GM12878 (cell line): ENCODE results near the gene RFLNA. TPM values are rescaled to one million over a fixed set of nuclear protein-coding genes. Genes with fewer than 3 reads are reported as not detected.

Experiments used
- ATAC-seq: fragments of 200-7000 bp; cut with Tn5 transposase; 3 replicates; pipeline ENCODE4 v1.9.1; 2020; ENCODE audit warnings: mild to moderate bottlenecking, moderate library complexity
- BruUV-seq: library from RNA; stranded (reverse); fragments of 400-500 nt; replicated peaks from 2 replicates; lab custom pipeline; 2021; lab: Mats Ljungman, UMichigan
- CTCF ChIA-PET: fragments of 300-600 bp; sonication (Branson Sonifier 250); formaldehyde crosslinking; extraction: SDS; loops from one replicate; lab custom pipeline; 2021; ENCODE audit warnings: inconsistent platforms; lab: Yijun Ruan, JAX
- POLR2A ChIA-PET: fragments of 350-600 bp; formaldehyde crosslinking; extraction: SDS; loops from one replicate; lab custom pipeline; 2021; ENCODE audit warnings: inconsistent platforms; lab: Charles Lee
- RAD21 ChIA-PET: fragments of 300-600 bp; sonication (Branson Sonifier 250); formaldehyde crosslinking; loops from one replicate; lab custom pipeline; 2023; ENCODE audit warnings: antibody characterized with exemption; ENCODE audit not compliant: unreplicated experiment; lab: Charles Lee
- SMC1A ChIA-PET: fragments of 300-600 bp; sonication (Branson Sonifier 250); formaldehyde crosslinking; loops from one replicate; lab custom pipeline; 2023; ENCODE audit not compliant: unreplicated experiment, uncharacterized antibody; lab: Charles Lee
- DNase-seq: peaks from one replicate; pipeline ENCODE4 v3.0.0-alpha.2; 2011; ENCODE audit warnings: low read depth, low spot score
- FAIRE-seq: peaks from 3 replicates; lab custom pipeline; 2011; peaks lifted over from hg19 to GRCh38; lab: Jason Lieb, UNC
- H2AFZ ChIP-seq: 2 replicates; pipeline ENCODE4 v1.6.0; 2011; ENCODE audit warnings: low read depth, low read length, control low read depth; ENCODE audit not compliant: control insufficient read depth
- H3K27ac ChIP-seq: 2 replicates; pipeline ENCODE4 v1.5.1; 2011; ENCODE audit warnings: control low read depth; ENCODE audit not compliant: control insufficient read depth, insufficient read depth
- H3K27me3 ChIP-seq, 2 experiments: replicated peaks in 1 of 2; 2 replicates each; pipeline versions ENCODE4 v1.6.0 to v1.6.1; 2011; ENCODE audit warnings: low read length in 1 of 2; ENCODE audit not compliant: control insufficient read depth in 2 of 2, insufficient read depth in 2 of 2
- H3K36me3 ChIP-seq, 2 experiments: 2 replicates each; pipeline ENCODE4 v1.5.1; 2011; ENCODE audit warnings: low read length in 1 of 2; ENCODE audit not compliant: control insufficient read depth in 2 of 2, insufficient read depth in 2 of 2
- H3K4me1 ChIP-seq: 2 replicates; pipeline ENCODE4 v1.6.1; 2011; ENCODE audit warnings: mild to moderate bottlenecking, low read length, moderate library complexity, mixed read lengths; ENCODE audit not compliant: control insufficient read depth, insufficient read depth
- H3K4me2 ChIP-seq: 2 replicates; pipeline ENCODE4 v1.6.0; 2011; ENCODE audit warnings: control low read depth; ENCODE audit not compliant: control insufficient read depth, insufficient read depth
- H3K4me3 ChIP-seq: fragments of 200-600 bp; sonication (generic); 2 replicates; pipeline ENCODE4 v1.5.1; 2016
- H3K79me2 ChIP-seq: 2 replicates; pipeline ENCODE4 v1.6.0; 2011; ENCODE audit warnings: low read length; ENCODE audit not compliant: control insufficient read depth, insufficient read depth
- H3K9ac ChIP-seq: 2 replicates; pipeline ENCODE4 v1.8.0; 2011; ENCODE audit warnings: low read length, control low read depth, mixed read lengths; ENCODE audit not compliant: control insufficient read depth, insufficient read depth
- H3K9me3 ChIP-seq: replicated peaks from 3 replicates; pipeline ENCODE4 v1.5.1; 2011; ENCODE audit warnings: mild to moderate bottlenecking, low read length; ENCODE audit not compliant: control insufficient read depth, insufficient read depth
- H4K20me1 ChIP-seq: 2 replicates; pipeline ENCODE4 v1.6.0; 2011; ENCODE audit not compliant: control insufficient read depth, insufficient read depth
- CEBPB ChIP-seq, 2 experiments: fragments of 150-350 bp in 1 of 2; IDR thresholded peaks; 2 replicates each; pipeline ENCODE4 v1.6.1; 2012 to 2014; ENCODE audit warnings: low read depth in 2 of 2, low read length in 2 of 2, borderline replicate concordance in 1 of 2, inconsistent platforms in 1 of 2
- CUX1 ChIP-seq: IDR thresholded peaks from 2 replicates; pipeline ENCODE4 v1.6.1; 2012; ENCODE audit warnings: improper control_type of control experiment, low read depth, low read length; ENCODE audit not compliant: insufficient replicate concordance
- KDM1A ChIP-seq: fragments of 200-600 bp; sonication (generic); IDR thresholded peaks from 2 replicates; pipeline ENCODE4 v1.6.1; 2016; ENCODE audit warnings: borderline replicate concordance
- MTA3 ChIP-seq: IDR thresholded peaks from 2 replicates; pipeline ENCODE4 v1.6.1; 2012; ENCODE audit warnings: low read length, inconsistent platforms, borderline replicate concordance
- ZNF384 ChIP-seq: IDR thresholded peaks from 2 replicates; pipeline ENCODE4 v1.6.1; 2012; ENCODE audit warnings: low read depth, mild to moderate bottlenecking, low read length, improper control_type of control experiment, borderline replicate concordance
- ZNF592 ChIP-seq: fragments of 450-650 bp; IDR thresholded peaks from 2 replicates; pipeline ENCODE4 v1.6.1; 2017; ENCODE audit warnings: mild to moderate bottlenecking, moderate library complexity
- ZNF622 ChIP-seq: fragments of 450-650 bp; IDR thresholded peaks from 2 replicates; pipeline ENCODE4 v1.6.1; 2017; ENCODE audit warnings: mild to moderate bottlenecking, inconsistent platforms
- WGBS: methylation state at CpG from one replicate; pipeline ENCODE4 v1.1.6; 2016; ENCODE audit warnings: low lambda C conversion rate; ENCODE audit not compliant: insufficient replicate concordance, insufficient coverage; ENCODE audit errors: missing lambda C conversion rate; 5-methylcytosine and 5-hydroxymethylcytosine counted together
- in situ Hi-C: fragments of 300-500 bp; cut with MboI; formaldehyde crosslinking; loops from 9 replicates; pipeline ENCODE4 v1.14.3; 2018; ENCODE audit warnings: mixed read lengths
- intact Hi-C: fragments of 100-400 bp; cut with micrococcal nuclease; formaldehyde crosslinking; loops from one replicate; pipeline ENCODE4 v1.14.2; 2022; ENCODE audit not compliant: unreplicated experiment
- polyA plus RNA-seq, 11 experiments: library from polyadenylated mRNA; depleted of rRNA in 4 of 11; unstranded in 6 of 11; stranded (reverse) in 5 of 11; fragments of >200 nt; fragmentation: Nextera tagmentation in 4 of 11; fragmentation: Illumina TruSeq in 1 of 11; extraction: Ambion mirVana in 4 of 11; extraction: Trizol in 1 of 11; gene quantifications; 1 replicate in 1 of 11; 2 replicates in 10 of 11; pipeline versions ENCODE4 v1.2.1 to v1.2.3, GENCODE V29; 2011 to 2016; ENCODE audit warnings: inconsistent platforms in 2 of 11, missing spikeins in 2 of 11, low read depth in 1 of 11
- total RNA-seq, 4 experiments: library from RNA; depleted of rRNA in 3 of 4; stranded (reverse); fragments of >200 nt in 3 of 4; fragmentation: Illumina TruSeq in 1 of 4; extraction: Trizol in 1 of 4; gene quantifications; 2 replicates each; pipeline versions ENCODE4 v1.2.1 to v1.2.3, GENCODE V29; 2013 to 2021

RFLNA gene
- total and polyA plus RNA-seq, 10 of the 15 experiments (the other 5 are each of a cell fraction or from before 2014, with no cell fraction given) = 0.08 TPM; not detected in 9

GRCh38 chr12:124326871-124327270, 32.0 kb downstream of the RFLNA start:
- TF ChIP-seq MTA3 (no peak), ZNF592 (no peak), ZNF384 (no peak), ZNF622 (no peak), CEBPB (IDR thresholded peaks at IDR 0.05; ENCODE audit: borderline replicate concordance in 1 of 2, low read depth in 2 of 2, low read length in 2 of 2) (no peak), KDM1A (no peak), CUX1 (no peak)
- in situ Hi-C loops (no loop called here), intact Hi-C loops (no loop called here)
- BruUV-seq = no TSS peak
- H3K4me2 ChIP-seq = no peak overlapping the region
- H2AFZ ChIP-seq = no peak overlapping the region
- POLR2A ChIA-PET = no interaction called here
- ATAC-seq (no peak), DNase-seq (no peak), FAIRE-seq (no peak)
- H3K4me1 ChIP-seq = no peaks in the 10 kb centered on the region
- peaks cover 18% of the 10 kb centered on the region for H3K9me3 ChIP-seq
- H3K27me3 ChIP-seq = no peaks in the 10 kb centered on the region
- 98% methylated on average over 4 of the region's 9 CpGs for WGBS
- SMC1A ChIA-PET = no interaction called here
- RAD21 ChIA-PET = no interaction called here
- no peak overlapping the region for H3K27ac ChIP-seq
- peaks cover 11 to 20% of the 10 kb centered on the region in 2 experiments for H3K36me3 ChIP-seq
- no peaks in the 10 kb centered on the region for H3K79me2 ChIP-seq
- no peak overlapping the region for H3K4me3 ChIP-seq
- CTCF ChIA-PET = no interaction called here
- H3K9ac ChIP-seq = no peak overlapping the region
- H4K20me1 ChIP-seq = no peaks in the 10 kb centered on the region
